Measurements from ENCODE around the gene EPM2A.

DNA sequence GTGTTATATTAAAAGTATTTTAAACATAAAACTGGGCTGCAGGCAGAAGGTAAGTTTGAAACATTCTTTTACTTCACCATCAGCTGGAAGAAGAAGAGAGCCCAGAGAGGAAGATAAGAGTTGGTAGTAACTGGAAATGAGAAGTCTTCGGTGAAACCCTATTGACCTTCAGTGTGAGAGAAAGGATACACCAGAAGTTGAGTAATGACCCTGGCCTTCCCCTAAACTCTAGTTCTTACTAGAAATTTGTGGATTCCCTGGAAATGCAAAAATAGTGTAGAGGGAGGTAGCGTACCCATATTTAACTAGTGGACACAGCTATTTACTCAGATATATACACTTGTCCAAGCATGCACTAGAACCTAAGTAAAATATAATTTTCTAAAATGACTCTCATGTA, 8.0 kb upstream of the EPM2A start:
- TF ChIP-seq CTCF (IDR thresholded peaks at IDR 0.05; ENCODE audit: extremely low read depth in 1 of 2, insufficient read depth in 1 of 2, low read depth in 1 of 2, low read length in 2 of 2) (no peak), POLR2AphosphoS5 (IDR thresholded peaks at IDR 0.05; ENCODE audit: insufficient read depth, low read depth, low read length) (no peak), POLR2A (IDR thresholded peaks at IDR 0.05; ENCODE audit: low read depth, low read length) (no peak), MYC (IDR thresholded peaks at IDR 0.05; ENCODE audit: low read depth, low read length) (no peak), EZH2 (IDR thresholded peaks at IDR 0.05; ENCODE audit: borderline replicate concordance, low read depth, low read length, severe bottlenecking) (no peak), FOS (IDR thresholded peaks at IDR 0.05; ENCODE audit: borderline replicate concordance, insufficient read depth, low read length) (no peak)
- TF ChIP-seq, protein P1, sequence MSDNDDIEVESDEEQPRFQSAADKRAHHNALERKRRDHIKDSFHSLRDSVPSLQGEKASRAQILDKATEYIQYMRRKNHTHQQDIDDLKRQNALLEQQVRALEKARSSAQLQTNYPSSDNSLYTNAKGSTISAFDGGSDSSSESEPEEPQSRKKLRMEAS (IDR thresholded peaks at IDR 0.05; ENCODE audit: insufficient read depth, insufficient read length) = no peak
